ENCODE measurements around the gene NCLN. TPM values are rescaled to one million over a fixed set of nuclear protein-coding genes. Genes with fewer than 3 reads are reported as not detected.
"Not testable (repeated sequence)": the region's sequence is repeated elsewhere in the genome, so short reads cannot be mapped to it uniquely, and the experiment has no call there.

NCLN gene
- total RNA-seq, 3 donors from 2014 or later: 21.1 to 34.7 (median 25.3) TPM

- no peaks in the 10 kb centered on the region for H3K27me3 ChIP-seq
- H3K36me3 ChIP-seq: no peaks in the 10 kb centered on the region
- no peaks in the 10 kb centered on the region for H3K9me3 ChIP-seq
- DNase-seq (ENCODE audit: low spot score in 2 of 2): no peak
- H3K4me1 ChIP-seq: peaks cover 6 to 15% of the 10 kb centered on the region in 2 donors
- no peak overlapping the region for H3K4me3 ChIP-seq
- H3K27ac ChIP-seq: no peak overlapping the region
- intact Hi-C loops (cut with DNase I; ENCODE audit: low total_unique reads): no loop called here
- TF ChIP-seq POLR2A (IDR thresholded peaks at IDR 0.05) (no peak), POLR2AphosphoS5 (IDR thresholded peaks at IDR 0.05) (no peak)
- TF ChIP-seq, protein P1, sequence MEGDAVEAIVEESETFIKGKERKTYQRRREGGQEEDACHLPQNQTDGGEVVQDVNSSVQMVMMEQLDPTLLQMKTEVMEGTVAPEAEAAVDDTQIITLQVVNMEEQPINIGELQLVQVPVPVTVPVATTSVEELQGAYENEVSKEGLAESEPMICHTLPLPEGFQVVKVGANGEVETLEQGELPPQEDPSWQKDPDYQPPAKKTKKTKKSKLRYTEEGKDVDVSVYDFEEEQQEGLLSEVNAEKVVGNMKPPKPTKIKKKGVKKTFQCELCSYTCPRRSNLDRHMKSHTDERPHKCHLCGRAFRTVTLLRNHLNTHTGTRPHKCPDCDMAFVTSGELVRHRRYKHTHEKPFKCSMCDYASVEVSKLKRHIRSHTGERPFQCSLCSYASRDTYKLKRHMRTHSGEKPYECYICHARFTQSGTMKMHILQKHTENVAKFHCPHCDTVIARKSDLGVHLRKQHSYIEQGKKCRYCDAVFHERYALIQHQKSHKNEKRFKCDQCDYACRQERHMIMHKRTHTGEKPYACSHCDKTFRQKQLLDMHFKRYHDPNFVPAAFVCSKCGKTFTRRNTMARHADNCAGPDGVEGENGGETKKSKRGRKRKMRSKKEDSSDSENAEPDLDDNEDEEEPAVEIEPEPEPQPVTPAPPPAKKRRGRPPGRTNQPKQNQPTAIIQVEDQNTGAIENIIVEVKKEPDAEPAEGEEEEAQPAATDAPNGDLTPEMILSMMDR (IDR thresholded peaks at IDR 0.05): no peak
These were observed 5.4 kb downstream of the NCLN start for GRCh38 chr19:3190921-3191805.

DNA sequence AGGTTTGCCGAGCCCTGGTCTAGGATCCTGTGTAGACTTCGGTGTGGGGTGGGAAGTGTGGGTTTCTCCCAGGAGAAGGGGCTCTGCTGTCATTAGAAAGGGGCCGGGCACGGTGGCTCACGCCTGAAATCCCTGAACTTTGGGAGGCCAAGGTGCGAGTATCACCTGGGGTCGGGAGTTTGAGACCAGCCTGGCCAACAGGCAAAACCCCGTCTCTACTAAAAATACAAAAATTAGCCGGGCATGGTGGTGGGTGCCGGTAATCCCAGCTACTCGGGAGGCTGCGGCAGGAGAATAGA is 6.0 kb downstream of the NCLN start:
- H3K4me3 ChIP-seq; H3K27ac ChIP-seq; H3K27me3 ChIP-seq; DNase-seq (ENCODE audit: low spot score in 2 of 2); H3K36me3 ChIP-seq; H3K9me3 ChIP-seq; intact Hi-C loops (cut with DNase I; ENCODE audit: low total_unique reads): not testable (repeated sequence)
- peaks cover 6 to 12% of the 10 kb centered on the region in 2 donors for H3K4me1 ChIP-seq

- TF ChIP-seq POLR2A (IDR thresholded peaks at IDR 0.05): no peak
- TF ChIP-seq POLR2AphosphoS5 (IDR thresholded peaks at IDR 0.05): no peak
- TF ChIP-seq, protein P1 (IDR thresholded peaks at IDR 0.05): no peak
- Histone ChIP-seq H3K27ac (no peak overlapping the region), H3K4me3 (no peak overlapping the region), H3K27me3 (no peaks in the 10 kb centered on the region), H3K4me1 (peaks cover 1 to 7% of the 10 kb centered on the region in 2 donors), H3K9me3 (no peaks in the 10 kb centered on the region), H3K36me3 (no peaks in the 10 kb centered on the region)
- intact Hi-C loops (cut with DNase I; ENCODE audit: low total_unique reads): no loop called here
- DNase-seq (ENCODE audit: low spot score in 2 of 2): no peak
These were observed 6.5 kb downstream of the NCLN start for GRCh38 chr19:3192228-3192635.

- H3K27ac ChIP-seq: no peak overlapping the region
- peaks cover 0 to 3% of the 10 kb centered on the region in 2 donors for H3K4me1 ChIP-seq
- intact Hi-C loops (cut with DNase I; ENCODE audit: low total_unique reads): no loop called here
- H3K36me3 ChIP-seq: no peaks in the 10 kb centered on the region
- no peaks in the 10 kb centered on the region for H3K27me3 ChIP-seq
- no peak overlapping the region for H3K4me3 ChIP-seq
- no peak for TF ChIP-seq POLR2A (IDR thresholded peaks at IDR 0.05)
- TF ChIP-seq, protein P1 (IDR thresholded peaks at IDR 0.05): no peak
- no peak for TF ChIP-seq POLR2AphosphoS5 (IDR thresholded peaks at IDR 0.05)
- no peaks in the 10 kb centered on the region for H3K9me3 ChIP-seq
- DNase-seq (ENCODE audit: low spot score in 2 of 2): no peak
These were observed 7.0 kb downstream of the NCLN start for GRCh38 chr19:3192684-3193083.

- Histone ChIP-seq H3K4me3 (no peak overlapping the region), H3K27ac (no peak overlapping the region), H3K4me1 (no peaks in the 10 kb centered on the region), H3K9me3 (no peaks in the 10 kb centered on the region), H3K36me3 (no peaks in the 10 kb centered on the region), H3K27me3 (no peaks in the 10 kb centered on the region)
- no peak for DNase-seq (ENCODE audit: low spot score in 2 of 2)
- intact Hi-C loops (cut with DNase I; ENCODE audit: low total_unique reads): no loop called here
- no peak for TF ChIP-seq POLR2AphosphoS5 (IDR thresholded peaks at IDR 0.05)
- TF ChIP-seq, protein P1 (IDR thresholded peaks at IDR 0.05): no peak
- no peak for TF ChIP-seq POLR2A (IDR thresholded peaks at IDR 0.05)
These were observed 7.8 kb downstream of the NCLN start for GRCh38 chr19:3193256-3194105.
